AG10803 (cell line): ENCODE results near the gene PSMD13.

Experiments
- DNase-seq: peaks from one replicate; pipeline ENCODE4 v3.0.0; 2010; ENCODE audit warnings: low read depth
- H3K4me3 ChIP-seq: 2 replicates; pipeline ENCODE4 v1.5.1; 2011; ENCODE audit warnings: mild to moderate bottlenecking, low read length, control low read depth
- CTCF ChIP-seq: conservative IDR thresholded peaks from 2 replicates; pipeline ENCODE4 v1.5.1; 2011; ENCODE audit warnings: mild to moderate bottlenecking, low read length, control low read depth, inconsistent platforms

The PSMD13 gene

GRCh38 chr11:203056-203944 lies 33.5 kb upstream of the PSMD13 start:
- DNase-seq = no peak
- no peak for TF ChIP-seq CTCF
- H3K4me3 ChIP-seq = no peak overlapping the region

- no peak for TF ChIP-seq CTCF
- no peak overlapping the region for H3K4me3 ChIP-seq
- DNase-seq = no peak
Measured at GRCh38 chr11:203945-204586, 32.7 kb upstream of the PSMD13 start.

DNA sequence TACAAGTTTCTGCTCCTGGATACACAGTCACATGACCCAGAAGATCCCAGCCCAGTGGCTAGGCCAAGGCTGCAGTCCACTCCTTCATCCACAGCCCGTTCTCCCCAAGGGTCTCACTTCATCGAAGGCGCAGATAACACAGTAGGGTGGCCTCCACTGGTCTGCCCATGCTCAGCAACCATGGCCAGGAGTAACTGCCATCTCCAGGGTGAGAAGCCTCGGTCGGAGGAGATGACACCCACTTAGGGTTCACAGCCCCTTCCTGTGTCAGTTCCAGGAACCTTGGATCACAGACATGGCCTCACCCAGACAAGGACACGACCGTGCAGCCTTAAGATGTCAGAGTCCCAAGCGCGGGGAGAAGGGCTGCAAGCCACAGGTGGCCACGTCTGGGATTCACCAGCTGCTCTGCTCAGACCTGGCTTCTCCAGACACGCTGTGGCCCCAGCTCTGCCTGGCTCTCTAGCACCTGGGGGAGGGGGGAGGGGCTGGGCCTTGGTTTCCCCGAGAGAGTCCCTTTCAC lies 32.1 kb upstream of the PSMD13 start:
- no peak for DNase-seq
- no peak overlapping the region for H3K4me3 ChIP-seq
- TF ChIP-seq CTCF = no peak

DNA sequence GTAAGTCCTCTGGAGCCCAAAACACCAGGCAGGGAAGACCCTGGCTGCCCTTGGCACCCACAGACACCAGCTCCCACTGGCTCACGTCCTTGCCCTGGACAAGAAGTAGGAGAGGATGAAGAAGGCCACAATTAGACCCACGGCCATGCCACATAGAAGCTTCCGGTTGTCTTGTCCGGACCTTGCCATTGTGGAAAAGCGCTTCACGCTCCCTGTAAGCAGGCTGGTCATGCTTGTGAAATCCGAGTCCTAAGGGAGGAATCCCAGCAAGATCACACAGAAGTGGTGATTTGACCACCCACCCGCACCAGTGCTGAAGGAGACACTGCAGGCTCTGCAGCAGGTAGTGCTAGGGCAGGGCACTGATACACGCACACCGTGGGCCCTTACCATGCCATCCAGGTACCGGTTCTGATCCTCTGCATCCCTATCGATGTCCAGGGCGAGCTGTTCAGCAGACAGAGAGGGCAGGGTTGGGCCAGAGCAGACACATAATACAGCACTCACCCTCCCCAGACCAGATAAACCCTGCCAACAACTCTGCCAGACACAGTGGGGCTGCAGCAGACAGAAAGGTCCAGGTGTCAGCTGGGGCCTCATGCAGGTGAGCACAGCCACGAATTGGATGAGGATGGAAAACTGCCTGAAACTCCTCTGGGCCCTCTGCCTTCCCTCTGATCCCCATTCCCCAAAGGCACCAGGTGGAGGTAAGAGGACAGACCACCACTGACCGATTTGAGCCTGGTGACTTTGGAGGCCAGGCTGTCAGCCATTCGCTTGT lies 31.4 kb upstream of the PSMD13 start:
- TF ChIP-seq CTCF = no peak
- DNase-seq = no peak
- peak overlapping the region; percentile 99 for H3K4me3 ChIP-seq

- TF ChIP-seq CTCF = no peak
- peak overlapping the region; percentile 99 for H3K4me3 ChIP-seq
- DNase-seq = no peak
Measured at GRCh38 chr11:206002-206384, 30.8 kb upstream of the PSMD13 start.

DNA sequence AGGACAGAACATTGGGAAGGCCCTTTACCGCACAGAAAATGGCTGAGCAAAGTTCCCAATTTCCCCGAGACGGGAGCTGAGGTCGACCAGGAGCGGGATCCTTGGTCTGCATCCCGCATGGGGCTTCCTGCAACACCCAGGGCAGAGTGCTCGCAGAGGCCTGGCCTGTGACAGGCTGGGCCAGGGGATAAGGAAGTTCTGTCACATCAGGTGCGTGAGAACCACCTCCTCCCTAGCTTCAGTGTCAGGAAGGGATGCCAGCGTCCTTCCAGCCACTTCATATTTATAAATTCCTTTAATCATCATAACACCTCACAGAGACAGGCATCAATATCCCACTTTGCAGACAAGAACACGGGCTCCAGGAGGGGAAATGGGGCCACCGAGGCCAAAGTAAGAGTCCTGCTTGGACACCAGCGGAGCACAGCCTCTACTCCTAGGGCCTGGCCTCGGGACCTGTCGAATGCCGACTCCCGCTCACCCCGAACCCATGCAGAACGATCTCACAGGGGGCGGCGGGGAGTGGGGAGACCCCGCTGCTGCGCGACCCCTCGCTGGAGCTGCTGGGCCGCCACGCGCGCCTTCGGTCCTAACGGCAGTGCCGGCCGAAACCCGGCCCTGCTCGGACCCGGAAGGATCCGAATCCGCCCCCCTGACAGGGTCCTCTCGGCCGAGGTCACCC lies 30.1 kb upstream of the PSMD13 start:
- no peak for TF ChIP-seq CTCF
- peak overlapping the region; percentile 99 for H3K4me3 ChIP-seq
- peak; percentile 28 for DNase-seq
